Measurements from ENCODE around the gene FAHD2A.
A peak's percentile ranks its signal among the peaks of the same experiment; 100 is the strongest.
"Not testable (repeated sequence)": the region's sequence is repeated elsewhere in the genome, so short reads cannot be mapped to it uniquely, and the experiment has no call there.

The FAHD2A gene

DNA sequence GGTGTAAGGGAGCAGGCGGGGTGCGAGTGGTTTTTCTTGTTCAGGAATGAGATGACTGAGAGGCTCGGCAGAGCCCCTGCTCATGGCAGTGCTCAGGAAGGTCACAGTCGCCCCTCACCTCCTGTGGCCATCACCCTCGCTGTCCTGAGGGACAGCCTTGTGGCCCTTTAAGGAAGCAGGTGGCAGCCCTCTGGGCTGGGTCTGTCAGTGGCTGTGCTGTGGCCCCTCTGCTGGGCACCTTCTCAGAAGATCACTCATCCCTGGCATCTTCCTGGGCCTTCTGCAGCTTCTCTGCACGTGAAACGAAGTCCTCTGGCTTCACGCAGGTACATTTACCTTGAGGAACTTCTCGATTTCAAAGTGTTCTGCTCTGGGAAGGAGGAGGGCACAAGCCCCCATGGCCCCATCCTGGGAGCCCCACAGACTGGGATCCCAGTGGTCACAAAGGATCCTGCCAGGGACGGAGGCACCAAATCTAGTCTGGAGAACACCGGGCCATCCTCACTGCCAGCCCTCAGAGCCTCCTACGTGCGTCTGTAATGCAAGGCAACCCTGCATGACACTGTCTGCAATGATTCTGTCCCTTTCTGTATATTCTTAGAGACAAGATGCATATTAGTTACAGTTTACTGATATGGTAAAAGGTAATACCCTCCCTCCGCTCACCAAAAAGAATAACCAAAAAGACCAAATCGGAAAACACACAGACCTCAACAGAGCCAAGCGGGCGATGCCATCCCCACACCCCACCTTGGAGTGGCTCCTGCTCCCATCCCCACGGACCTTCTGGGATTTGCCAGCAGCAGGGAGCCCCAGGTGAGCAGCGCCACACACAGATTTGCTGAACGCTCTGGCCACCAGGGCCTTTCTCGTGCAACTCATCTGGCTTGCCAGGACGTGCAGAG lies 25.9 kb upstream of the FAHD2A start:
- no peak for DNase-seq (ENCODE audit: low read depth)

DNA sequence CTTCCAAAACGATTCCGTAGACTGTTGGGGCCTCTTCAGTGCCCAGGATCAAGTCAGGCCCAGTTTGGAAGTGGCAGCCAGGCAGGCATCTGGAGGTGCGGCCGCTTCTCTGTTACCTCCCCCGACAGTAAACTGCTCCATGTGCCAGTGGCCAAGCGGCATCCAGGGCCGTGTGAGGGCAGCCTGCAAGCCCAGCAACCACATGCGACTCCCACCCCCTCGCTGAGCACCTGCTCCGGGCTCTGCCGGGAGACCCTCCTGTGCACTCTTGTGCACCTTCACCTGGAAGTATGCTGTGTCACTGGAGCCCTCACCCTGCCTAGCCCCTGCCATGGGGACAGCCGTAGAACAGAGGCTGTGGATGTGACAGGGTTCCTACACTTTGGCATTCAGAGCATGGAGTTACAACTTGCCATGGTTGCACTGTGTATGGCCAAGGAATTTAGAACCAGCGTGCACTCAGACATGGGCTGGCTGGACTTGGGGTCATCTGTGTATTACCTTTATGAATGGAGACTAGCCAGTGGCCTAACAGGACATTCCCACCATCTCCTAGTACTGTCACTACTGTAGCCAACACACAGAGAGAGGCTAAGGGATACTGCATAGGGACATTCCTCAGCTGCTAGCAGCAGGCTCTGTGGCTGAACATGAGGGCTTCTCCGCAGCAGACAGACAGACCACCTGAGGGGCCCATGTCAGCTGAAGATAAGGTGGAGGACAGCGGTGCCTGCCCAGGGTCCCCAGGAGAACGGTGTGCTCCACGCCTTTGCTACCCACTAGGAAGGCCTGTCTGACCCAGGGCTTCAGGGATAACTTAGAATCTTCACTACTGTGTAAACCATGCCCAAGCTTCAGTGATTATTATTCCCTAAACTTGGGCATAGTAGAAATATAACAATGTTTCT lies 25.0 kb upstream of the FAHD2A start:
- DNase-seq (ENCODE audit: low read depth), result no peak

DNA sequence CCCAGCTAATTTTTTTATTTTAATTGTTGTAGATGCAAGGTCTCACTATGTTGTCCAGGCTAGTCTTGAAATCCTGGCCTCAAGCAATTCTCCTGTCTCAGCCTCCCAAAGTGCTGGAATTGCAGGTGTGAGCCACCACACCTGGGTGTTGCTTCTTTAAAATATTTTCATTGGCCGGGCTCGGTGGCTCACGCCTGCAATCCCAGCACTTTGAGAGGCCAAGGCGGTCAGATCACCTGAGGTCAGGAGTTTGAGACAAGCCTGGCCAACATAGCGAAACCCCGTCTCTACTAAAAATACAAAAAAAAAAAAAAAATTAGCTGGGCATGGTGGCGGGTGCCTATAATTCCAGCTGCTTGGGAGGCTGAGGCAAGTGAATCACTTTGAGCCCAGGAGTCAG lies 24.2 kb upstream of the FAHD2A start:
- not testable (repeated sequence) for DNase-seq (ENCODE audit: low read depth)

DNA sequence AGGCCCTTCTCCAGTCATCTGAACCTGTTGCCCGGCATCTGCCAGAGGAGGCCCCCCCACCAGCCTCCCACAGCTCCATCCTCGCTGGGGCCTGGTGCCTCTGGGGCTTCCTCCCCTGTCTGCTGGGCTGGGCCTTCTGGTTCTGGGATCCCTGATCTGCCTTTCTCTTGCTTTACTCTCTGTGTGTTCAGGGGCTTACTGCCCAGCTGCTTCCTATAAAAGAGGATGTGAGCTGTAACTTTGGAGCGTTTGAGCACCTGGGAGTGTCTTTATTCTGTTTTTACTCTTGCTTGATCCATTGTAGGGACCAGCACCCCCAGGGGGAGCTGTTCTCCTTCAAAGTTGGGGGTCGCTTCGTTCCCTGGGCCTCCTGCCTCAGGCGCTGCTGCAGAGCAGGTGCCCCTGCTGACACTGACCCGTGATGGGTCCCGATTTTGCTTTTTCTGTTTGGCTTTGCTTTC lies 23.1 kb upstream of the FAHD2A start:
- DNase-seq (ENCODE audit: low read depth), result no peak

DNA sequence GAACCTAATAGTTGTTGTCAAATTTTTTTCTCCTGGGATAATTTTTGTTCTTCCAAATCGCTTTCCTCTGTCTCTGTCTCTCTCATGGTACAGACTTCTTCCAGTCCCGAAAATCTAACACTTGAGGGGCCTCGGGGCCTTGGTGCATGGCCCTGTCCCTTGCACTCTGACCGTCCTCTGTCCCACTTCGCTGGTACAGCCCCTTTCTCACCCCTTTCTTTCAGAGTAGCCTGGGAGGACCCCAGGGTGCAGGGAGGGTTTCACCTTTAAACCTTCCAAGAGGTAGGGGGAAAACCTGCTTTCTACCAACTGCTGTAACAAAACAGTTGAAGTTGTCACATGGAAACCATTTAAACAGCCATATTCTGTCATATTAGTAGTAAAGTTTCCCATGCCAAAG lies 22.2 kb upstream of the FAHD2A start:
- no peak for DNase-seq (ENCODE audit: low read depth)

DNA sequence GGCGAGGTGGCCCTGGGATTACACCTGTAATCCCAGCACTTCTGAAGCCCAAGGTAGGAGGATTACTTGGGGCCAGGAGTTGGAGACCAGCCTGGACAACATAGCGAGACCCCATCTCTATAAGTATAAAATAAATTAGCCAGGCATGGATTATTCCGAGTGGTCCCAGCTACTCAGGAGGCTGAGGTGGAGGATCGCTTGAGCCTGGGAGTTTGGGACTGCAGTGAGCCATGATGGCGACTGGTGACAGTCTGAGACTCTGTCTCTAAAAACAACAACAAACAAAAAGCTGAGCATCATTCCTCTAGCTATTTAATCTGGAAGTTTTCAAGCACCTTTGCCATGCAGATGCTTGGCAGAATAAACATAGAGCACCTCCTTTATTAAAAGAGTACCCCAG lies 21.8 kb upstream of the FAHD2A start:
- no peak for DNase-seq (ENCODE audit: low read depth)

DNA sequence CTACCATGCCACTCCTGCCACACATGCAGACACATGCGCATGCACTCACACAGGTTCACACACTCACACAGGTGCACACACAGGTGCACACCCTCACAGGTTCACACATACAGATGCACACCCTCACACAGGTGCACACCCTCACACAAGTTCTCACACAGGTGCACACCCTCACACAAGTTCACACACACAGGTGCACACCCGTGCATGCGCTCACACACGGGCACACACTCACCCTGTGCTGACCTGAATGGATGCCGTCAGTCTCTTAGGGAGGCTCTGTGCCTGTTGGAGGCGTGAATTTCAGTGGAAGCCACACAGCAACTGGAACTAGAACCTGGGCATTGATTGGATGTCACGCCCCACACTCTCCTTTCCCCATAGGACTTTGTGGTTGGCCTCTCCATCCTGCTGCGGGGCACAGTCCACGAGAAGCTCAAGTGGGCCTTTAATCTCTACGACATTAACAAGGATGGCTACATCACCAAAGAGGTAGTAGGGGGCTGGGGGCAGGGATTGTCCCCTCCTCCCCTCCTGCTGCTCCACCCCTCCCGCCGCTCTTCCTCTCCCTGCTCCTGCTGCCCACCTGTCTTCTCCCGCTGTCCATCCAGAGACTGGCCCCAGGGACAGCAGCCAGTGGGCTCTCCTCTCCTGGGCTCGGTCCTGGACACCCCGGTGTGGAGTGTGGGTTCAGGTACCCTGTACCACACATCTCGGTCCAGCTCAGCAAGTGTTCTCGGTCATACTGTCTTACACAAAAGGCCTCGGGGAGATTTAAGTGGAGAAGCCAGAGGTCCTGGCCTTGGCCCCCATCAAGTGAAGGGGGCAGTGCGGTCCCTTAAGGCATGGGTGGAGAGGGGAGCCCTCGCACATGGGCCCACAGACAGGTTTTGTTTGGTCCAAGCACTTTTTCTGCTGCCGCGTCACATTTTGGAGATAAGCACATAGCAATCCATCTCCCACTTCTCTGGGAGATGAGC lies 21.0 kb upstream of the FAHD2A start:
- no peak for DNase-seq (ENCODE audit: low read depth)

DNA sequence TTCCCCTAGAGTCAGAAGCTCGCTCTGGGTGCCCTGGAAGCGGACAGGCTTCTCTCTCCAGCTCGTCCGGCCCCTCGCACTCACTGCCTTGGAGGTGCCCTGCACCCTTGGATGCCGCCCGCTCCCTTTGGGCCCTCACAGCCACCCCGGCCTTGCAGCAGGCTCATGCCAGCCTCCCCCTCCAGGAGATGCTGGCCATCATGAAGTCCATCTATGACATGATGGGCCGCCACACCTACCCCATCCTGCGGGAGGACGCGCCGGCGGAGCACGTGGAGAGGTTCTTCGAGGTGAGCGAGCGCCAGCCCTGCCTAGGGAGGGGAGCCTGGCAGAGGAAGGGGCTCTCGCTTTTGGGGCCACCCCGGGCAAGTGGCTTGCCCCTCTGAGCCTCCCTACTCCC lies 20.3 kb upstream of the FAHD2A start:
- DNase-seq (ENCODE audit: low read depth), result no peak

DNA sequence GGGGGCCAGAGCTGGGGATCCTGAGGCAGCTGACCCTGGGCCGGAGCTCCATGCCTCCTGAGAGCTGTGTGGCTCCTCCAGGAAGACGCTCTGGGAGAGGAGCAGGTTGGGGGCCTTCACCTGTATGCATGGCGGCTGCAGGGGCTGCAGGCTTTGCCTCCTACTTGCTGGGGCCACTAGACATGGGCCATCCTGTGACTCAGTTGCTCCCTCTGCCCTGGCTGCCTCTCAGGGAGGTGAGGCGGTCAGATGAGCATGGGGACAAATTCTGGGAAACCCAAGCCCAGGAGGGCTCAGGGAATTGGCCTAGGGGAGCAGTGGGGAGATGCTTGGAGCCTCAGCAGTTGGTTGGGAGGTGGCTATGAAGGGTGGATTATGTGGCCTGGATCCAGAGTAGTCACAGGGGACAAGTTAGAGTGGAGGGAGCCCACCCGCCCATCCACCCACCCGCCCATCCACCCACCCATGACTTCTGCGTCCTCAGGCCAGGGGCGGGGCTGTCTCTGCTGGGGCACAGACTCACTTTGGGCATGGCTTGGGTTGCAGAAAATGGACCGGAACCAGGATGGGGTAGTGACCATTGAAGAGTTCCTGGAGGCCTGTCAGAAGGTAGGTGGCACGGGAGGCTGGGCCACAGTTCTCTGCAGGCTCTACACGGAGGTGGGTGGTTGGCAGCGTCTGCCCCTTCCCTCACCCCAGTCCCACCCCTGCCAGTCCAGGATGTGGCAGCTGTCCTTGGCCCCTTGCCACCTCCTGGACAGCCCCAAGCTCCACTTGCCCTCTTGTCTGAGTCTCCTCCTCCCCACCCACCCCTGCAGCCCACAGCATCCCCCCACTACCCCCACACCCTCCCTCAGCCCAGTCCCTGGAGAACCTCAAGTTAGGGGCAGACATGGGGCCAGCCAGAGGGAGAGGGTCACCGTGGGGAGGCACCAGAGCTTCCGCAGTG lies 19.5 kb upstream of the FAHD2A start:
- no peak for DNase-seq (ENCODE audit: low read depth)

DNA sequence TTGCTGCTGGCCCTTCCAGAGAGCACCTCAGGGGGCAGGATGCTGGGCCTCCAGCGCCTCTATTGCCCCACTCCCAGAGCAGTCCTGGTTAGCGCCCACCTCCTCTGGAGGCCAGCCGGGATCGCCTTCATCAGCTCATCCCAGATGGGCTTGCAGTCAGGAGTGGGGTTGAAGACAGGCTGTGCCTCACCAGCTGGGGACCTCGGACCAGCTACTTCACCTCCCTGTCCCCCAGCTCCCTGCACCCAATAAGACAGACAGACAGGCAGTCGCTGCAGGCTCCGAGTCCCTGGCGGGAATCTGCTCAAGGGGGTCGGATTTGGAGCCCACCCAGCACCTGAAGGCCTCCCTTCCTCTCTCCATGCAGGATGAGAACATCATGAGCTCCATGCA lies 18.9 kb upstream of the FAHD2A start:
- DNase-seq (ENCODE audit: low read depth), result no peak

DNA sequence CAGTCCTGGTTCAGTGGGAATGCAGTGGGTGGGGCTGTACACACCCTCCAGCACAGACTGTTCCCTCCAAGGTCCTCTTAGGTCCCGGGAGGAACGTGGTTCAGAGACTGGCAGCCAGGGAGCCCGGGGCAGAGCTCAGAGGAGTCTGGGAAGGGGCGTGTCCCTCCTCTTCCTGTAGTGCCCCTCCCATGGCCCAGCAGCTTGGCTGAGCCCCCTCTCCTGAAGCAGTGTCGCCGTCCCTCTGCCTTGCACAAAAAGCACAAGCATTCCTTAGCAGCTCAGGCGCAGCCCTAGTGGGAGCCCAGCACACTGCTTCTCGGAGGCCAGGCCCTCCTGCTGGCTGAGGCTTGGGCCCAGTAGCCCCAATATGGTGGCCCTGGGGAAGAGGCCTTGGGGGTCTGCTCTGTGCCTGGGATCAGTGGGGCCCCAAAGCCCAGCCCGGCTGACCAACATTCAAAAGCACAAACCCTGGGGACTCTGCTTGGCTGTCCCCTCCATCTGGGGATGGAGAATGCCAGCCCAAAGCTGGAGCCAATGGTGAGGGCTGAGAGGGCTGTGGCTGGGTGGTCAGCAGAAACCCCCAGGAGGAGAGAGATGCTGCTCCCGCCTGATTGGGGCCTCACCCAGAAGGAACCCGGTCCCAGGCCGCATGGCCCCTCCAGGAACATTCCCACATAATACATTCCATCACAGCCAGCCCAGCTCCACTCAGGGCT lies 17.5 kb upstream of the FAHD2A start:
- no peak for DNase-seq (ENCODE audit: low read depth)

DNA sequence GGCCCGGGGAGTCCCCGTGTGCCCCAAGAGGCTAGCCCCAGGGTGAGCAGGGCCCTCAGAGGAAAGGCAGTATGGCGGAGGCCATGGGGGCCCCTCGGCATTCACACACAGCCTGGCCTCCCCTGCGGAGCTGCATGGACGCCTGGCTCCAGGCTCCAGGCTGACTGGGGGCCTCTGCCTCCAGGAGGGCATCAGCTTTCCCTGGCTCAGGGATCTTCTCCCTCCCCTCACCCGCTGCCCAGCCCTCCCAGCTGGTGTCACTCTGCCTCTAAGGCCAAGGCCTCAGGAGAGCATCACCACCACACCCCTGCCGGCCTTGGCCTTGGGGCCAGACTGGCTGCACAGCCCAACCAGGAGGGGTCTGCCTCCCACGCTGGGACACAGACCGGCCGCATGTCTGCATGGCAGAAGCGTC lies 16.9 kb upstream of the FAHD2A start:
- no peak for DNase-seq (ENCODE audit: low read depth)

DNA sequence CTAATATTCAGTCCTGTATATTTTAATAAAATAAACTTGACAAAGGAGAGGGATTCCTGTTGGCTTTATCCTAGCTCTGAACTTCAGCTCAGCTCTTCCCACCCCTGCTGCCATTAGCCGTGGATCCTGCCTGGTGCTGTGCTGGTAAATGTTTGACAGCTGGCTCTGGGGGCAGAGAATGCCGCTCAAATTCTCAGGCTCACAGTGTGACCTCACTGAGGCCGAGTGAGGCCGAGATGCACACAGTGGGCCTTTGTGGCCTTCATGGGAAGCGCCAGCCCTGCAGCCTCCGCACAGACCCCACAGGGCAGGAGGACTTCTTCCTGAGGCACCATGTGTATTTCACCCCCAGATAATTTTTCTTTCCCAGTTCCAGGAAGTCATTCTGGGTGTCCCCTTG lies 16.5 kb upstream of the FAHD2A start:
- no peak for DNase-seq (ENCODE audit: low read depth)

DNA sequence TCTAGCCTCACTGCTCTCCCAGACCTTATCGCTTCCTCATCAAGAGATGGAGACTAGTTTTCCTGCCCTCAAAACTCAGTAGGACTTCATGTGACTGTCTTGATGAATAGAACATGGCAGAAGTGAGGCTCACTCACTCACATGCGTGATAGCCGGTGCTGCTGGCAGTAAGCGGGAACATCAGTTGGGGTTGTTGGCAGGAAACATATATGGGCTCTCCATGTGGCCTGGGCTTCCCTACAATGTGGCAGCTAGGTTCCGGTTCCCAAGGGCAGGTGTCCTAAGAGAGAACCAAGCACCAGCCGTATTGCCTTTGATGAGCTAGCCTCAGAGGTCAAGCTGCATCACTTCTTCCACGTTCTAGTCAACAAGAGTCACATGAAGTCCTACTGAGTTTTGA lies 15.2 kb upstream of the FAHD2A start:
- DNase-seq (ENCODE audit: low read depth), result no peak

DNA sequence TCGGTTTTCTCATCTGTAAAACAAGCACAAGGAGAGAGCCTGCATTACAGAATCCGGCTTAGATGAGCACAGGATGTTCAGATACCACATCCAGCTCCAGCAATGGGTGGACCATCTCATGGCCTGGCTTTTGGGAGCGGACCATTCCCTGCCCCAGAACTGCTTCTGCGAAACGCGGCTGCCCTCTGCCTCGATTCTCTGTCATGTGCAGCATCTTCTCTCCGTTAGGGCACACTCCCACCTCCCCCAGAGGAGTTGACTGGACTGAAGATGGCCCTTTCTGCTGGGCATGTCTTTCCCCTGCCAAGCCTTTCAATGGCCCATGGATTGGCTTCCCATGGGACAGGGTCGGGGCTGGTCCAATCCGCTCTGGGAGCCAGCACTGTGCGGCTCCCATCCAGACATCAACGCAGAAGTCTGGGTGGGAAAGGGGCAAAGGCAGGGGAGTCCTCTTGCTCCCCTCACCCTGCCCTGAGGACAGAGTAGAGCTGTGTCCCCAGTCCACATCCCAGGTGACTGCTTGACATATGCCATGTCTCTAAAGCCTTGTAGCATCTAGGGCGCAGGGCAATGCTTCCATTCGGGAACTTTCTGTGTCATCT lies 14.3 kb upstream of the FAHD2A start:
- DNase-seq (ENCODE audit: low read depth), result no peak

DNA sequence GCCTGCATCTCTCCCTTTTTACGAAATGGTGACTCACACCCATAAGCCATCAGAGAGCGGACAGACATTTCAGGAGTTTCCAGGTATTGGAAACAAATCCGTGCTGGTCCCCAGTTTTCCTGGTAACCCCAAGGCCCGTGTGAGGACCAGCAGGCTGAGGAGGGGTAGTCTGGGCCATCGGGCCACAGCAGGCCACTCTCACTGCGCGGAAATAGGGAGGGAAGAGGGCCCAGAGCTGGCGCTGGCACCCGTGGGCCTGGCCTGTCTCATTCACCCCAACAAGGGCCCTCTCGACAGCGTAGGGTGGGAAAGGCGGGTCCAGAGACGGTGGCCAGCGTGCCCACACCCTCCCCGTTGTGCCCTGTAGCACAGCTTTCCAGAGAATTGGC lies 13.7 kb upstream of the FAHD2A start:
- DNase-seq (ENCODE audit: low read depth), result no peak

DNA sequence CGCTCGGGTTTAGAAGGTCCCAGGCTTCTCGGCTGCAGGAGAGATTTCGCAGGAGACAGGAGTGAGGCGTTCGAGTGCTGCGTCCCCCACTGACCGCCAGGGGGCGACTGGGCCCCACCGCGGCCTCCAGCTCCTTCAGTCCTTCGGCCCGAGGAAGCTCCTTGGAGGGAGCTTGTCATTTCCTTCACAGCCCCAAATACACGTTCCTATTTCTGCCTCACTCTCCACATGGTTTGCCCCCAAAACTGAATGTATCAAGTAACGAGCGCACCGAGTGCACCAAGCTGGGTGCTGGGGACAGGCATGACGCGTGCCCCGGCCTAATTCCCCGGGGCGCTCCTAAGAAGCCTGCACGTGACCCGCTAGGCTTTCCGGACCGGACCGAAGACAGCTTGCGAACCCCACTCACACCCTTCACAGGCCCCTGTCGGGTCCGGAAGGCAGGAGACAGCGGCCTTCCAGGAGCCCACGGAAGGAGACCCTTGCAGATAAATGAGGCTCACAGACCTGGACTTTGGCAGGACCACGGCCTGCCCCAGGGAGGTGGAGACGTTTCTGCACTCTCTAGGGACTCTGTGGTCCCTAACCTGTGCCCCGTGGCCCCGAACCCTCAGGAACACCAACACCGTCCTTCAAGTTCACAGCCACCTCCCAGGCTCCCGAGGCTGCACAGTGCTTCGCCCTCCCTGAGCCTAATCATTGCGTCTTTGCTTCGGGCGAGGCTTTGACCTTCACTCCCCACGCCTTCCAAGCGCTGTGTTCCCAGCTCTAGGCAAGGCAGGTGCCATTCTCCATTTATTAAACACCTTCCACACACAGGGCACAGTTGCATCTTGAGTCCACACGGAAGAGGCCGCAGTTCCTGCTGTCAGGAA lies 13.0 kb upstream of the FAHD2A start:
- peak; percentile 29 for DNase-seq (ENCODE audit: low read depth)

DNA sequence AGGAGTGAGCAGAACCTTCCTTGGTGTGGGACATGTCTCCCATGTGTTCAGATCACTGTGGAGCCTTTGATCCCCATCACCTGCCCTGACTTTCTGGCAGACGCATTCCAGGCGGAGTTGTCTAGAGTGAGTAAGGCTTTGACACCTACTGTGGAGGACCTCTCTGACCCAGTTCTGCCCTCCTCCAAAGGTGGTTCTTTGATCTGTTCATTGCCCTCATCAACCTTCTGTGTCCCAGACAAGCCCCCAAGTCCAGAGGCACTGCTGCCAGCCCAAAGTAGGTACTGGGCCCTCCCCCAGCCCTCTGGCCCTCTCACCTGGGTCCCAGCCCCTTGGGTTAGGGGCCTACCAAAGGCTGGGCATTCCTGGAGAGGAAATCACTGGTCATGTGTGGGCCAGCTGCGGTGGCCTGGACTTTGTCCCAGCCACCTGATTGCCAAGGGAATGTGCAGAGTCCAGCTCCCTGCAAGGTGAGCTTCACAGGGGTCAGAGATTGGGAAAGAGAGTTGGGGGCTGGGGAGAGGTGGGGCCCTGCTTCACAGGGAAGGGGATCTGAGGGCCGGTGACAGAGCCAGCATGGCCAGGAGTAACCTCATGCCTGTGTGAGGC lies 12.1 kb upstream of the FAHD2A start:
- no peak for DNase-seq (ENCODE audit: low read depth)

Data from stimulated activated CD8-positive, alpha-beta memory T cell treated with anti-CD3 and anti-CD28 coated beads, Interleukin-15, amount 100 ng/mL, for 24 hours (primary cell).